Natural killer cell (primary cell): ENCODE results near the gene ITGB2. TPM values are rescaled to one million over a fixed set of nuclear protein-coding genes. Genes with fewer than 3 reads are reported as not detected.
A peak's percentile ranks its signal among the peaks of the same experiment; 100 is the strongest.

Experiments
- ATAC-seq, 3 donors: fragments of 150-1000 bp in 2 of 3; fragments of 200-7000 bp in 1 of 3; cut with Tn5 transposase; 1 replicate in 1 of 3; 2 replicates in 2 of 3; pipeline ENCODE4 v1.10.0; 2021; ENCODE audit warnings: mild to moderate bottlenecking in 2 of 3, moderate library complexity in 2 of 3
- DNase-seq, 2 donors: peaks; one replicate each; pipeline versions ENCODE4 v3.0.0 to v3.0.0-alpha.2; 2013 to 2021; ENCODE audit warnings: mixed read lengths in 1 of 2
- H3K27ac ChIP-seq: one replicate; pipeline ENCODE4 v1.5.1; 2013; ENCODE audit warnings: mild to moderate bottlenecking, low read length
- H3K27me3 ChIP-seq: one replicate; pipeline ENCODE4 v1.6.1; 2013; ENCODE audit warnings: low read length; ENCODE audit not compliant: control insufficient read depth, insufficient read depth
- H3K36me3 ChIP-seq: one replicate; pipeline ENCODE4 v1.6.1; 2013; ENCODE audit warnings: low read length; ENCODE audit not compliant: control insufficient read depth, insufficient read depth
- H3K4me1 ChIP-seq: one replicate; pipeline ENCODE4 v1.6.1; 2013; ENCODE audit warnings: low read length; ENCODE audit not compliant: control insufficient read depth, insufficient read depth
- H3K4me3 ChIP-seq: one replicate; pipeline ENCODE4 v1.5.1; 2013; ENCODE audit warnings: low read length
- H3K9me3 ChIP-seq: one replicate; pipeline ENCODE4 v1.6.1; 2013; ENCODE audit warnings: low read length; ENCODE audit not compliant: control insufficient read depth, insufficient read depth
- H3K27ac Mint-ChIP-seq, 2 donors: one replicate each; pipeline ENCODE4 v1.8.0; 2022; ENCODE audit warnings: mild to moderate bottlenecking in 2 of 2, mixed read lengths in 2 of 2, moderate library complexity in 1 of 2
- H3K27me3 Mint-ChIP-seq, 2 donors: one replicate each; pipeline ENCODE4 v1.8.0; 2022; ENCODE audit warnings: low read depth in 2 of 2, mixed read lengths in 2 of 2
- H3K36me3 Mint-ChIP-seq: one replicate; pipeline ENCODE4 v1.8.0; 2022; ENCODE audit warnings: mixed read lengths
- H3K4me1 Mint-ChIP-seq, 2 donors: one replicate each; pipeline ENCODE4 v1.8.0; 2022; ENCODE audit warnings: mixed read lengths in 2 of 2
- H3K4me3 Mint-ChIP-seq: one replicate; pipeline ENCODE4 v1.8.0; 2022; ENCODE audit warnings: mild to moderate bottlenecking, moderate library complexity, mixed read lengths
- H3K9me3 Mint-ChIP-seq, 2 donors: one replicate each; pipeline ENCODE4 v1.8.0; 2022; ENCODE audit warnings: mixed read lengths in 2 of 2
- CTCF ChIP-seq: fragments of 200-600 bp; IDR thresholded peaks from one replicate; pipeline ENCODE4 v1.8.0; 2022; ENCODE audit warnings: antibody characterized with exemption
- WGBS: methylation state at CpG from one replicate; pipeline ENCODE4 v1.1.7; 2013; ENCODE audit warnings: missing lambda C conversion rate; ENCODE audit not compliant: insufficient coverage; 5-methylcytosine and 5-hydroxymethylcytosine counted together
- intact Hi-C: fragments of 100-400 bp; cut with micrococcal nuclease; formaldehyde crosslinking; loops from one replicate; pipeline ENCODE4 v1.14.2; 2022
- total RNA-seq, 4 donors: library from RNA; stranded (reverse); fragments of 120-200 nt in 1 of 4; gene quantifications; one replicate each; pipeline versions ENCODE4 v1.2.3 to v1.2.4, GENCODE V29; 2013 to 2022

Gene ITGB2
- total RNA-seq, 3 donors from 2014 or later (not counting 1 experiment from before 2014, with no cell fraction given): 1,223 to 1,393 (median 1,250) TPM

DNA sequence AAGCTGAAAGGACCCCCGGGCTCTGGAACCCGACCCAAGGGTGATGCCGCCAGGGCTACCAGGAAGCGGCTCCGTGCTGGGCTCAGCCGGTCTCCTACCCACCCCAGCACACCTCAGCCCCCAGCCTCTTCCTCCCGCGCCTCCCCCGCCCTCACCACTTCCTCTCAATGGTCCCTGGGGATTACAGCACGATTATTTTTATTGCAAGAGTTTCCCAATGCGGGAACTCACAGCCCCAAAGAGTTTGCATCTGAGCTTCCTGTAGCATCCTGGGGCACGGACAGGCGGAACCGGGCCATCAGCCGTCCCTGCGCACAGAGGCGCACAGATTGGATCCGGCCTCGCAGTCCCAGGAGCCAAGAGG, 10.4 kb upstream of the ITGB2 start:
- Mint-ChIP-seq H3K9me3 (no peaks in the 10 kb centered on the region), H3K36me3 (no peaks in the 10 kb centered on the region), H3K27ac (peak overlapping the region; percentile 92 to 98), H3K4me1 (peaks cover 55 to 60% of the 10 kb centered on the region in 2 donors), H3K4me3 (peak overlapping the region; percentile 87), H3K27me3 (no peaks in the 10 kb centered on the region)
- Histone ChIP-seq H3K9me3 (no peaks in the 10 kb centered on the region), H3K27me3 (no peaks in the 10 kb centered on the region), H3K4me3 (peak overlapping the region; percentile 55), H3K27ac (peak overlapping the region; percentile 76), H3K4me1 (peaks cover 72% of the 10 kb centered on the region), H3K36me3 (no peaks in the 10 kb centered on the region)
- intact Hi-C loops: loop anchor here (2.0 to 5.0 kb wide), 2 partner anchors 16 to 419 kb away; no protein-coding TSS in a partner anchor
- ATAC-seq: no peak
- no peak for TF ChIP-seq CTCF
- under 1% methylated on average over 18 of the region's 19 CpGs for WGBS
- DNase-seq: peak in 1 of 2 donors; percentile 63

DNA sequence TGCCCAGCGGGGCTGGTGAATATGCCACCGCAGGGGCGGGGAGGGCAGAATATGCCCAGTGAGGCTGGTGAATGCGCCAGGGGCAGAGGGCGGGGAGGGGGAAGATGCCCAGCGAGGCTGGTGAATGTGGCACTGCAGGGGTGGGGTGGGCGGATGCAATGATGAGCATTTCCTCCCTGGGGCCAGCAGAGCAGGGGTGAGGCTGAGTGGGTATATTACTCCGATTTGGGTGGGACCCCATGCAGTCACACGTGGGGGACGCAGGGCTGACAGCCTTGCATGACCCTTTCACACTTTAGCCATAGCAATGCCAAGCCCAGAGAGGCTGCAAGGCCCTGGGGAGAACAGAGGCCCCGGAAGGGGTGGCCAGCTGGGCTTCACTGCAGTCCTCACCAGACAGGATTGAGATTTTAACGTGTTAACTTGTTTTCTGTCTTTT, 9.9 kb upstream of the ITGB2 start:
- Mint-ChIP-seq H3K27ac (peak overlapping the region; percentile 92 to 98), H3K27me3 (no peaks in the 10 kb centered on the region), H3K4me3 (peak overlapping the region; percentile 87), H3K36me3 (no peaks in the 10 kb centered on the region), H3K9me3 (no peaks in the 10 kb centered on the region), H3K4me1 (peaks cover 58 to 65% of the 10 kb centered on the region in 2 donors)
- ATAC-seq: peak; percentile 44 to 65 (median 58)
- DNase-seq: peak; percentile 70 to 80
- H3K4me3 ChIP-seq: peak overlapping the region; percentile 55
- WGBS: 1% methylated on average over 12 of the region's 12 CpGs
- TF ChIP-seq CTCF: no peak
- H3K27ac ChIP-seq: peak overlapping the region; percentile 76
- no peaks in the 10 kb centered on the region for H3K9me3 ChIP-seq
- peaks cover 77% of the 10 kb centered on the region for H3K4me1 ChIP-seq
- intact Hi-C loops: loop anchor here (2.0 to 5.0 kb wide), 2 partner anchors 16 to 418 kb away; no protein-coding TSS in a partner anchor
- H3K36me3 ChIP-seq: no peaks in the 10 kb centered on the region
- no peaks in the 10 kb centered on the region for H3K27me3 ChIP-seq

- intact Hi-C loops: loop anchor here (2.0 to 10.0 kb wide), 4 partner anchors 15 to 555 kb away; no protein-coding TSS in a partner anchor
Measured at GRCh38 chr21:44929799-44930542, 9.3 kb upstream of the ITGB2 start.

More at GRCh38 chr21:44929799-44930542, 9.3 kb upstream of the ITGB2 start:
- H3K36me3 ChIP-seq: no peaks in the 10 kb centered on the region
- Mint-ChIP-seq H3K9me3 (no peaks in the 10 kb centered on the region), H3K4me1 (peaks cover 64 to 71% of the 10 kb centered on the region in 2 donors), H3K27ac (peak overlapping the region; percentile 92 to 98), H3K4me3 (peak overlapping the region; percentile 87), H3K27me3 (no peaks in the 10 kb centered on the region), H3K36me3 (no peaks in the 10 kb centered on the region)
- DNase-seq: no peak
- H3K4me3 ChIP-seq: no peak overlapping the region
- 56% methylated on average over 9 of the region's 9 CpGs for WGBS
- H3K27me3 ChIP-seq: no peaks in the 10 kb centered on the region
- peaks cover 83% of the 10 kb centered on the region for H3K4me1 ChIP-seq
- no peak for TF ChIP-seq CTCF
- H3K27ac ChIP-seq: peak overlapping the region; percentile 76
- ATAC-seq: no peak
- H3K9me3 ChIP-seq: no peaks in the 10 kb centered on the region
